GM23248 (cell line): ENCODE results near the gene OR2T8. TPM values are rescaled to one million over a fixed set of nuclear protein-coding genes. Genes with fewer than 3 reads are reported as not detected.

ENCODE experiments used
- DNase-seq: peaks from one replicate; pipeline ENCODE4 v3.0.0-alpha.2; 2015
- H2AFZ ChIP-seq: fragments of 200-600 bp; sonication (generic); 2 replicates; pipeline ENCODE4 v1.6.1; 2016; ENCODE audit warnings: antibody characterized with exemption
- H3F3A ChIP-seq: fragments of 200-600 bp; sonication (generic); 2 replicates; pipeline ENCODE4 v1.6.1; 2016; ENCODE audit warnings: mild to moderate bottlenecking, antibody characterized with exemption, mixed run types; ENCODE audit not compliant: insufficient read depth
- H3K27ac ChIP-seq: fragments of 200-600 bp; sonication (generic); 2 replicates; pipeline ENCODE4 v1.5.1; 2016; ENCODE audit warnings: mild to moderate bottlenecking
- H3K27me3 ChIP-seq: fragments of 200-600 bp; sonication (generic); replicated peaks from 2 replicates; pipeline ENCODE4 v1.6.1; 2016; ENCODE audit warnings: mild to moderate bottlenecking; ENCODE audit not compliant: insufficient read depth
- H3K36me3 ChIP-seq: fragments of 200-600 bp; sonication (generic); 2 replicates; pipeline ENCODE4 v1.6.1; 2016; ENCODE audit warnings: low read depth, mild to moderate bottlenecking
- H3K4me1 ChIP-seq: fragments of 200-600 bp; sonication (generic); 2 replicates; pipeline ENCODE4 v1.6.1; 2016; ENCODE audit warnings: mild to moderate bottlenecking; ENCODE audit not compliant: insufficient read depth
- H3K4me2 ChIP-seq: fragments of 200-600 bp; sonication (generic); one replicate; pipeline ENCODE4 v1.6.1; 2016; ENCODE audit warnings: mild to moderate bottlenecking; ENCODE audit not compliant: unreplicated experiment
- H3K4me3 ChIP-seq: fragments of 200-600 bp; sonication (generic); 2 replicates; pipeline ENCODE4 v1.5.1; 2016; ENCODE audit warnings: mild to moderate bottlenecking
- H3K79me2 ChIP-seq: fragments of 200-600 bp; sonication (generic); 2 replicates; pipeline ENCODE4 v1.6.1; 2016; ENCODE audit warnings: mild to moderate bottlenecking; ENCODE audit not compliant: insufficient read depth
- H3K9ac ChIP-seq: fragments of 200-600 bp; sonication (generic); 2 replicates; pipeline ENCODE4 v1.6.1; 2016; ENCODE audit warnings: mild to moderate bottlenecking
- H3K9me2 ChIP-seq: fragments of 200-600 bp; sonication (generic); 2 replicates; pipeline ENCODE4 v1.6.1; 2016; ENCODE audit warnings: mixed run types, mild to moderate bottlenecking, moderate library complexity; ENCODE audit not compliant: insufficient read depth
- H3K9me3 ChIP-seq: fragments of 200-600 bp; sonication (generic); one replicate; pipeline ENCODE4 v1.6.1; 2017; ENCODE audit warnings: low read depth
- H4K20me1 ChIP-seq: fragments of 200-600 bp; sonication (generic); 2 replicates; pipeline ENCODE4 v1.6.0; 2016; ENCODE audit not compliant: insufficient read depth
- EZH2 ChIP-seq: fragments of 200-600 bp; sonication (generic); IDR thresholded peaks from 2 replicates; pipeline ENCODE4 v1.6.1; 2018; ENCODE audit warnings: antibody characterized with exemption, mild to moderate bottlenecking; ENCODE audit not compliant: insufficient read depth, poor library complexity, severe bottlenecking
- EZH2phosphoT487 ChIP-seq: fragments of 200-600 bp; sonication (generic); IDR thresholded peaks from 2 replicates; pipeline ENCODE4 v1.6.1; 2018; ENCODE audit warnings: antibody characterized with exemption, moderate library complexity, mild to moderate bottlenecking, low read depth; ENCODE audit not compliant: insufficient read depth
- WGBS, 2 experiments: methylation state at CpG; one replicate each; pipeline ENCODE4 v1.1.6; 2015 to 2017; ENCODE audit warnings: low lambda C conversion rate in 2 of 2, low coverage in 1 of 2; ENCODE audit errors: missing lambda C conversion rate in 2 of 2; 5-methylcytosine and 5-hydroxymethylcytosine counted together
- in situ Hi-C: fragments of 300-500 bp; cut with MboI; formaldehyde crosslinking; loops from 2 replicates; pipeline ENCODE4 v1.15.0; 2020
- polyA plus RNA-seq: library from polyadenylated mRNA; unstranded; fragments of >200 nt; fragmentation: Nextera tagmentation; extraction: Ambion mirVana; gene quantifications from 2 replicates; pipeline ENCODE4 v1.2.1, GENCODE V29; 2016
- total RNA-seq: library from RNA; depleted of rRNA; stranded (reverse); fragments of >200 nt; shearing (Covaris generic); gene quantifications from 2 replicates; pipeline ENCODE4 v1.2.3, GENCODE V29; 2014; rRNA removed

Gene OR2T8, protein sequence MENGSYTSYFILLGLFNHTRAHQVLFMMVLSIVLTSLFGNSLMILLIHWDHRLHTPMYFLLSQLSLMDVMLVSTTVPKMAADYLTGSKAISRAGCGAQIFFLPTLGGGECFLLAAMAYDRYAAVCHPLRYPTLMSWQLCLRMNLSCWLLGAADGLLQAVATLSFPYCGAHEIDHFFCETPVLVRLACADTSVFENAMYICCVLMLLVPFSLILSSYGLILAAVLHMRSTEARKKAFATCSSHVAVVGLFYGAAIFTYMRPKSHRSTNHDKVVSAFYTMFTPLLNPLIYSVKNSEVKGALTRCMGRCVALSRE
- not detected in 2 replicates for total RNA-seq
- not detected in 2 replicates for polyA plus RNA-seq

DNA sequence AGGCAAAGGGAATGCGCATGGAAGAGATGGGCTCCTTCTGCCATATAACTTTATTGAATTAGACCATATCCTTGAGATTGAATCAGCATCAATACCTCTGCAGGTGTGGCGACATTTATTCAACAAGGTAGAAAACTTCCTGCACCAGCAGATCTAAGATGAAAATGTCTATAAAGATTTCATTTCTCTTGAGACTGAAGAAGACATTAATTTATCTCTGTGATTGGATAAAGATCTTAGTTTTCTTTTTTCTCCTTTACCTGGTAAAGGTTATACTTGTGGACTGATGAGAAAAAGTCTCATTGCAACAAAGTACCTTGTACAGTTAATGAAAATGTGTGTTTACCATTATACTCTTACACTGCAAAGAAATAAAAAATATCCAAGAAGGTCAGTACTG, at the start of gene OR2T8:
OR2T8 (plus strand) TSS at position 301 of the 400 bp plus-strand sequence. CDS start 766 bp downstream, outside the sequence.
- Histone ChIP-seq H3K36me3 (no peaks in the 10 kb centered on the region), H3K9me2 (no peaks in the 10 kb centered on the region), H3F3A (no peaks in the 10 kb centered on the region), H3K79me2 (no peaks in the 10 kb centered on the region), H3K4me2 (no peak within 1 kb of the TSS), H3K4me3 (no peak within 1 kb of the TSS), H3K4me1 (no peaks in the 10 kb centered on the region), H4K20me1 (no peaks in the 10 kb centered on the region), H2AFZ (no peak within 1 kb of the TSS), H3K9me3 (no peaks in the 10 kb centered on the region), H3K9ac (no peak within 1 kb of the TSS), H3K27ac (no peak within 1 kb of the TSS), H3K27me3 (no peaks in the 10 kb centered on the region)
- DNase-seq, result no peak
- TF ChIP-seq EZH2 (no peak), EZH2phosphoT487 (no peak)
- in situ Hi-C loops, result no loop called here
- WGBS, 2 experiments, result 36 to 49% methylated on average over 2 of the region's 2 CpGs

DNA sequence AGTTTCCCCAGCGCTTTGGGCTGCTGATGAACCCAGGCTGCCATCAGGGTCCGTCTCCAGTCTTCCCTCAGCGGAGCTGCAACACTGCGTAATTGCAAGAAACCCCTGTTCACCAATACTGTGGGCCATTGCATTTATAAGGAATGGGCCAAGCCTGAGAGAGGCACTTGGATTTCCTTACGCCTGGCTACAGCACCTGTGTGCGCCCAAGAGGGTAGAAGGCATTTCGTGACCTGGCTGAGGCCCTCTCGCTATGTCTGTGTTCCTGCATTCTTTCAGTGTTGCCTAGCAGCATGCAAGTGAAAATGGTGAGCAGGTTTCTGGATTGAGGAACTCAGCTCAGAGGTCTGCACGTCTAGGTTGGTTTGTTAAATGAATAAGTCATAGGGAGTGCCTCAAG, 36.7 kb upstream of the OR2T8 start:
- no peaks in the 10 kb centered on the region for H3K79me2 ChIP-seq
- no peaks in the 10 kb centered on the region for H3F3A ChIP-seq
- no peaks in the 10 kb centered on the region for H3K36me3 ChIP-seq
- no peak overlapping the region for H3K27ac ChIP-seq
- no peak for TF ChIP-seq EZH2phosphoT487
- TF ChIP-seq EZH2, result no peak
- WGBS, 2 experiments, result 44 to 51% methylated on average over 9 of the region's 9 CpGs
- H3K9me3 ChIP-seq, result no peaks in the 10 kb centered on the region
- H3K9me2 ChIP-seq, result no peaks in the 10 kb centered on the region
- in situ Hi-C loops, result no loop called here
- no peak overlapping the region for H3K9ac ChIP-seq
- no peaks in the 10 kb centered on the region for H4K20me1 ChIP-seq
- H3K4me1 ChIP-seq, result no peaks in the 10 kb centered on the region
- H2AFZ ChIP-seq, result no peak overlapping the region
- no peak overlapping the region for H3K4me3 ChIP-seq
- no peaks in the 10 kb centered on the region for H3K27me3 ChIP-seq
- no peak for DNase-seq
- no peak overlapping the region for H3K4me2 ChIP-seq

GRCh38 chr1:247884797-247885413, 35.1 kb upstream of the OR2T8 start:
- H4K20me1 ChIP-seq, result no peaks in the 10 kb centered on the region
- H3K4me2 ChIP-seq, result no peak overlapping the region
- in situ Hi-C loops, result no loop called here
- H3F3A ChIP-seq, result no peaks in the 10 kb centered on the region
- no peak overlapping the region for H3K27ac ChIP-seq
- no peak overlapping the region for H3K9ac ChIP-seq
- no peaks in the 10 kb centered on the region for H3K9me2 ChIP-seq
- no peaks in the 10 kb centered on the region for H3K9me3 ChIP-seq
- DNase-seq, result no peak
- H2AFZ ChIP-seq, result no peak overlapping the region
- 48 to 52% methylated on average over 10 of the region's 10 CpGs for WGBS, 2 experiments
- TF ChIP-seq EZH2phosphoT487 (no peak), EZH2 (no peak)
- no peaks in the 10 kb centered on the region for H3K27me3 ChIP-seq
- H3K79me2 ChIP-seq, result no peaks in the 10 kb centered on the region
- no peaks in the 10 kb centered on the region for H3K36me3 ChIP-seq
- H3K4me1 ChIP-seq, result no peaks in the 10 kb centered on the region
- H3K4me3 ChIP-seq, result no peak overlapping the region

GRCh38 chr1:247895163-247895637, 24.9 kb upstream of the OR2T8 start, which contains the start of gene OR2W3:
Gene OR2W3 (plus strand): TSS chr1:247895587. CDS start chr1:247895587, 0 bp downstream.
- Histone ChIP-seq H3K27ac (no peak within 1 kb of the TSS), H3K27me3 (no peaks in the 10 kb centered on the region), H3K79me2 (no peaks in the 10 kb centered on the region), H2AFZ (no peak within 1 kb of the TSS), H3F3A (no peaks in the 10 kb centered on the region), H3K9me2 (no peaks in the 10 kb centered on the region), H3K9me3 (no peaks in the 10 kb centered on the region), H3K36me3 (no peaks in the 10 kb centered on the region), H3K9ac (no peak within 1 kb of the TSS), H3K4me2 (no peak within 1 kb of the TSS), H3K4me1 (no peaks in the 10 kb centered on the region), H4K20me1 (no peaks in the 10 kb centered on the region), H3K4me3 (no peak within 1 kb of the TSS)
- TF ChIP-seq EZH2phosphoT487 (no peak), EZH2 (no peak)
- 16 to 30% methylated on average over 2 of the region's 2 CpGs for whole genome bisulfite sequencing, 2 experiments
- DNase-seq, result no peak
- in situ Hi-C loops, result no loop called here
